Measurements from ENCODE around the gene RGS3. TPM values are rescaled to one million over a fixed set of nuclear protein-coding genes. Genes with fewer than 3 reads are reported as not detected.

Gene RGS3
- total RNA-seq, 2 donors from 2014 or later: 170 to 202 TPM

DNA sequence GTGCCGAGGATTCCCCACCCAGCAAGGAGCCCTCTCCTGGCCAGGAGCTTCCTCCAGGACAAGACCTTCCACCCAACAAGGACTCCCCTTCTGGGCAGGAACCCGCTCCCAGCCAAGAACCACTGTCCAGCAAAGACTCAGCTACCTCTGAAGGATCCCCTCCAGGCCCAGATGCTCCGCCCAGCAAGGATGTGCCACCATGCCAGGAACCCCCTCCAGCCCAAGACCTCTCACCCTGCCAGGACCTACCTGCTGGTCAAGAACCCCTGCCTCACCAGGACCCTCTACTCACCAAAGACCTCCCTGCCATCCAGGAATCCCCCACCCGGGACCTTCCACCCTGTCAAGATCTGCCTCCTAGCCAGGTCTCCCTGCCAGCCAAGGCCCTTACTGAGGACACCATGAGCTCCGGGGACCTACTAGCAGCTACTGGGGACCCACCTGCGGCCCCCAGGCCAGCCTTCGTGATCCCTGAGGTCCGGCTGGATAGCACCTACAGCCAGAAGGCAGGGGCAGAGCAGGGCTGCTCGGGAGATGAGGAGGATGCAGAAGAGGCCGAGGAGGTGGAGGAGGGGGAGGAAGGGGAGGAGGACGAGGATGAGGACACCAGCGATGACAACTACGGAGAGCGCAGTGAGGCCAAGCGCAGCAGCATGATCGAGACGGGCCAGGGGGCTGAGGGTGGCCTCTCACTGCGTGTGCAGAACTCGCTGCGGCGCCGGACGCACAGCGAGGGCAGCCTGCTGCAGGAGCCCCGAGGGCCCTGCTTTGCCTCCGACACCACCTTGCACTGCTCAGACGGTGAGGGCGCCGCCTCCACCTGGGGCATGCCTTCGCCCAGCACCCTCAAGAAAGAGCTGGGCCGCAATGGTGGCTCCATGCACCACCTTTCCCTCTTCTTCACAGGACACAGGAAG, 120.2 kb downstream of the RGS3 start:
- no peak for ATAC-seq (ENCODE audit: insufficient number of reproducible peaks, low FRiP score, low read depth)
- Histone ChIP-seq H3K4me3 (no peak overlapping the region), H3K9me3 (no peaks in the 10 kb centered on the region), H3K36me3 (peaks cover 21% of the 10 kb centered on the region), H3K4me1 (ENCODE audit: control insufficient read depth in 1 of 2, low read depth in 2 of 2) (peaks cover 63 to 99% of the 10 kb centered on the region in 2 donors), H3K27me3 (replicated peaks; ENCODE audit: insufficient read depth) (no peaks in the 10 kb centered on the region), H3K27ac (peak overlapping the region; percentile 86 to 92)
- DNase-seq (ENCODE audit: low spot score): no peak
- TF ChIP-seq, protein P1, sequence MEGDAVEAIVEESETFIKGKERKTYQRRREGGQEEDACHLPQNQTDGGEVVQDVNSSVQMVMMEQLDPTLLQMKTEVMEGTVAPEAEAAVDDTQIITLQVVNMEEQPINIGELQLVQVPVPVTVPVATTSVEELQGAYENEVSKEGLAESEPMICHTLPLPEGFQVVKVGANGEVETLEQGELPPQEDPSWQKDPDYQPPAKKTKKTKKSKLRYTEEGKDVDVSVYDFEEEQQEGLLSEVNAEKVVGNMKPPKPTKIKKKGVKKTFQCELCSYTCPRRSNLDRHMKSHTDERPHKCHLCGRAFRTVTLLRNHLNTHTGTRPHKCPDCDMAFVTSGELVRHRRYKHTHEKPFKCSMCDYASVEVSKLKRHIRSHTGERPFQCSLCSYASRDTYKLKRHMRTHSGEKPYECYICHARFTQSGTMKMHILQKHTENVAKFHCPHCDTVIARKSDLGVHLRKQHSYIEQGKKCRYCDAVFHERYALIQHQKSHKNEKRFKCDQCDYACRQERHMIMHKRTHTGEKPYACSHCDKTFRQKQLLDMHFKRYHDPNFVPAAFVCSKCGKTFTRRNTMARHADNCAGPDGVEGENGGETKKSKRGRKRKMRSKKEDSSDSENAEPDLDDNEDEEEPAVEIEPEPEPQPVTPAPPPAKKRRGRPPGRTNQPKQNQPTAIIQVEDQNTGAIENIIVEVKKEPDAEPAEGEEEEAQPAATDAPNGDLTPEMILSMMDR (IDR thresholded peaks at IDR 0.05): no peak

DNA sequence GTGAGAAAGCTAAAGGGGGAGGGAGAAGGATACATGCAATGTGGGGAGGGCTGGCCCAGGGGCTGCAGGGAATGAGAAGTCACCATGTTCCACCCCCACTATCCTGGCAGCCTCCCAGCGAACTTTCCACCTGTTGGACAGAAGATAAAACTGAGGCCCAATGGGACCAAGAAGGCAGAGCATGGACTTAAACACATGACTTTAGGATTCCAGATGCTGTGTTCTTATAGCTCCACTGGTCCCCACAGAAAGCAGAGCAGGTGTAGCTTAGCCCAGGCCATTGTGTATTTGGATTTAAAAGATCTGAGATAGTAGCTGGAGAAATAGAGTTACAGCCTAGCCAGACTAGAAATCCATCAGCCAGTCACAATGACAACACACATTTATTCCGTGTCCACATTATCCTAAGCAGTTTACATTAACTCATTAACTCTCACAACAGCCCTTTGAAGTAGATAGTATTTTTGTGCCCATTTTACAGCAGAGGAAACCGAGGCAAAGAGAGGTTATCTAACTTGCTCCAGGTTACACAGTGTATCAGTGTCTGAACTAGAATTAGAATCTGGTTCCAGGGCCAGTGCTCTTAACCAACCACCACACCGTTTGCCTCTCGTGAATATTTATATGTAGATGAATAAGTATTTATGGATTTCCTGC, 121.0 kb downstream of the RGS3 start:
- H3K4me1 ChIP-seq (ENCODE audit: control insufficient read depth in 1 of 2, low read depth in 2 of 2): peaks cover 61 to 99% of the 10 kb centered on the region in 2 donors
- DNase-seq (ENCODE audit: low spot score) (no peak), ATAC-seq (ENCODE audit: insufficient number of reproducible peaks, low FRiP score, low read depth) (no peak)
- H3K27me3 ChIP-seq (replicated peaks; ENCODE audit: insufficient read depth): no peaks in the 10 kb centered on the region
- no peaks in the 10 kb centered on the region for H3K9me3 ChIP-seq
- no peak overlapping the region for H3K4me3 ChIP-seq
- TF ChIP-seq, protein P1 (IDR thresholded peaks at IDR 0.05): no peak
- peak overlapping the region; percentile 17 to 79 for H3K27ac ChIP-seq
- H3K36me3 ChIP-seq: peaks cover 21% of the 10 kb centered on the region

DNA sequence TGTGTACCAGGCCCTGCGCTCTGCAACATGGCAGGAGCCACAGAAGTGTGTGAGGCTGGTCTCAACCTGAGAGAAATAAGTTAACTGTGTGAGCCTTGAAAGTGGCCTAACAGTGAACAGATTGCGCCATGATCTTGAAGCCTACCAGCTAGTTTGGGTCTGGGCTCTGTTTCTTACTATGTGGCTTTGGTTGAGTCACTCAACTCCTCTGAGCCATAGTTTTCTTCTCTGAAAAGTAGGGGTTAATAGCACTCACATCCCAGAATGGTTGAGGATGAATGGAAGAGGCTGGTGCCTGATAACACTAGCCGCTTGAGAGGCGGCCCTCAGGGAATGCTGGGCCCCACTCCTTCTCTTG, 121.5 kb downstream of the RGS3 start:
- no peaks in the 10 kb centered on the region for H3K9me3 ChIP-seq
- no peaks in the 10 kb centered on the region for H3K27me3 ChIP-seq (replicated peaks; ENCODE audit: insufficient read depth)
- H3K27ac ChIP-seq: peak overlapping the region; percentile 31 to 79
- H3K4me1 ChIP-seq (ENCODE audit: control insufficient read depth in 1 of 2, low read depth in 2 of 2): peaks cover 55 to 96% of the 10 kb centered on the region in 2 donors
- peaks cover 21% of the 10 kb centered on the region for H3K36me3 ChIP-seq
- TF ChIP-seq, protein P1 (IDR thresholded peaks at IDR 0.05): no peak
- no peak for ATAC-seq (ENCODE audit: insufficient number of reproducible peaks, low FRiP score, low read depth)
- no peak overlapping the region for H3K4me3 ChIP-seq
- no peak for DNase-seq (ENCODE audit: low spot score)

DNA sequence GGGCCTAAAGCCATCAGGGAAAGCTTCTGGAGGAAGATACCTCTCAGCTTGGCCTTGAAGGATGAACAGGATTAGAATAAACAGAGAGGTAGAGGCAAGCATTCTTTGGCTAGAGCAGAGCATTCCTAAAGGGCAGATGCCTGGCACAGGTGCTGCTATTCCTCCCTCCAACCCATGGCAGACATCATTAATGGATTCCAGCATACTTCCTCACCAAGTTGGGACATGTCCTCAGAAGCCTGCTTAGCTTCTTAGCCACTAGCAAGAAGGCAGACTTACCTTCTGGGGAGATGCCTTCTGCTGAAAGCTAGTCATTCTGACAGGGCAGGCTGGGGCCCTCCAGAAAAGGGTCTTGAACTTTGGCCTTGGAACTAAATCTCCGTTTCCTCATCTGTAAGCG, 122.0 kb downstream of the RGS3 start:
- Histone ChIP-seq H3K4me1 (ENCODE audit: control insufficient read depth in 1 of 2, low read depth in 2 of 2) (peaks cover 51 to 91% of the 10 kb centered on the region in 2 donors), H3K9me3 (no peaks in the 10 kb centered on the region), H3K4me3 (no peak overlapping the region), H3K36me3 (peaks cover 21% of the 10 kb centered on the region), H3K27ac (peak overlapping the region; percentile 31 to 79), H3K27me3 (replicated peaks; ENCODE audit: insufficient read depth) (no peaks in the 10 kb centered on the region)
- TF ChIP-seq, protein P1 (IDR thresholded peaks at IDR 0.05): no peak
- no peak for ATAC-seq (ENCODE audit: insufficient number of reproducible peaks, low FRiP score, low read depth)
- no peak for DNase-seq (ENCODE audit: low spot score)

DNA sequence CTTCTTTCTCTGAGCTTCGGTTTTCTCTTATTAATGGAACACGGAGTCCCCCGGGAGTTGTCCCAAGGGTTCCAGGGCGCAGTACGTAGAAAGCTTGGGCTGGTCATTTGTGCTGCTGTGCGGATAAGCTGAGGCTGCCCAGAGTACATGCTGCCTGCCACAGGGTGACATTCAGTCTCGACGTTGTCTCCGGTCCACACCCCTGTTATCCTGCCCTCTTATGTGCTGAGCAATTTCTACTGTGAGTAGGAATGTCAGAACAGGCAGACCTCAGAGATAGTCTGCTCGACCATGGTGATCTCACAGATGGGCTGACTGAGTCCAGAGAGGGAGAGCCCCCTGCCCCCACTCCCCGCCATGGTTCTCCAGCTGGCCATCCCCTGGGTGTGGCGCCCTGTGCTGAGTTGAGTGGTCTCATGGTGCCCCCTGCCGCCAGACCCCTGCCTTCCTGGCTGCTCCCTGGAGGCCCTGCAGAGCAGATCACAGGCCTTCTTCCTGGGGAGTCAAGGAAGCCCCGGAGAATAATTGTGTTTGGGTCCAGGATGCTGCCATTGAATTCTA, 124.0 kb downstream of the RGS3 start:
- H3K27me3 ChIP-seq (replicated peaks; ENCODE audit: insufficient read depth): no peaks in the 10 kb centered on the region
- H3K27ac ChIP-seq: peak overlapping the region; percentile 37 to 79
- H3K4me1 ChIP-seq (ENCODE audit: control insufficient read depth in 1 of 2, low read depth in 2 of 2): peaks cover 32 to 87% of the 10 kb centered on the region in 2 donors
- H3K9me3 ChIP-seq: no peaks in the 10 kb centered on the region
- DNase-seq (ENCODE audit: low spot score) (no peak), ATAC-seq (ENCODE audit: insufficient number of reproducible peaks, low FRiP score, low read depth) (no peak)
- TF ChIP-seq, protein P1 (IDR thresholded peaks at IDR 0.05): peak; percentile 36
- no peak overlapping the region for H3K4me3 ChIP-seq
- peaks cover 23% of the 10 kb centered on the region for H3K36me3 ChIP-seq

Measured in thoracic aorta (tissue), 2 donors.